ENCODE results near the gene PBLD. TPM values are rescaled to one million over a fixed set of nuclear protein-coding genes. Genes with fewer than 3 reads are reported as not detected.
"Not testable (repeated sequence)": the region's sequence is repeated elsewhere in the genome, so short reads cannot be mapped to it uniquely, and the experiment has no call there.

PBLD gene
- total RNA-seq, 3 donors from 2014 or later: 40.3 to 115 (median 67.2) TPM

DNA sequence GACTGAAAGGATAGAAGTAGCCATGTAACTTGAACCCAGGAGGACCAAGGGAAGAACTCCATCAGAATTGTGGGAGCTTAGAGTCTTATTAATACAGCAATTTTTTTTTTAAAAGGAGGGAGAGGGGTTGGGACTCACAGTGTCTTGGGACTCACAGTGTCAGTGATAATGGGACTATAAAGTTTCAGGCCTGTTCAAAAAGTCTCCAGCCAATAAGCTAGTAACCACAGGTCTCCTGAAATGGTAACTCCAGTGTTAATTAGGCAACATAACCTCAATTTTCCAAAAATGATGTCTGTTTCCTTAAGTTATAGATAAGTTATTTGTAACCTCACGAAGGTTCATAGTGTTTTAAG lies 3.2 kb downstream of the PBLD start:
- ATAC-seq (no peak), DNase-seq (no peak)
- Histone ChIP-seq H3K4me1 (ENCODE audit: low read depth) (peaks cover 28% of the 10 kb centered on the region), H3K9me3 (no peaks in the 10 kb centered on the region), H3K36me3 (ENCODE audit: low read depth) (no peaks in the 10 kb centered on the region), H3K4me3 (no peak overlapping the region)
- intact Hi-C loops (cut with DNase I, micrococcal nuclease): no loop called here
- TF ChIP-seq, protein P1, sequence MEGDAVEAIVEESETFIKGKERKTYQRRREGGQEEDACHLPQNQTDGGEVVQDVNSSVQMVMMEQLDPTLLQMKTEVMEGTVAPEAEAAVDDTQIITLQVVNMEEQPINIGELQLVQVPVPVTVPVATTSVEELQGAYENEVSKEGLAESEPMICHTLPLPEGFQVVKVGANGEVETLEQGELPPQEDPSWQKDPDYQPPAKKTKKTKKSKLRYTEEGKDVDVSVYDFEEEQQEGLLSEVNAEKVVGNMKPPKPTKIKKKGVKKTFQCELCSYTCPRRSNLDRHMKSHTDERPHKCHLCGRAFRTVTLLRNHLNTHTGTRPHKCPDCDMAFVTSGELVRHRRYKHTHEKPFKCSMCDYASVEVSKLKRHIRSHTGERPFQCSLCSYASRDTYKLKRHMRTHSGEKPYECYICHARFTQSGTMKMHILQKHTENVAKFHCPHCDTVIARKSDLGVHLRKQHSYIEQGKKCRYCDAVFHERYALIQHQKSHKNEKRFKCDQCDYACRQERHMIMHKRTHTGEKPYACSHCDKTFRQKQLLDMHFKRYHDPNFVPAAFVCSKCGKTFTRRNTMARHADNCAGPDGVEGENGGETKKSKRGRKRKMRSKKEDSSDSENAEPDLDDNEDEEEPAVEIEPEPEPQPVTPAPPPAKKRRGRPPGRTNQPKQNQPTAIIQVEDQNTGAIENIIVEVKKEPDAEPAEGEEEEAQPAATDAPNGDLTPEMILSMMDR (IDR thresholded peaks at IDR 0.05): no peak

DNA sequence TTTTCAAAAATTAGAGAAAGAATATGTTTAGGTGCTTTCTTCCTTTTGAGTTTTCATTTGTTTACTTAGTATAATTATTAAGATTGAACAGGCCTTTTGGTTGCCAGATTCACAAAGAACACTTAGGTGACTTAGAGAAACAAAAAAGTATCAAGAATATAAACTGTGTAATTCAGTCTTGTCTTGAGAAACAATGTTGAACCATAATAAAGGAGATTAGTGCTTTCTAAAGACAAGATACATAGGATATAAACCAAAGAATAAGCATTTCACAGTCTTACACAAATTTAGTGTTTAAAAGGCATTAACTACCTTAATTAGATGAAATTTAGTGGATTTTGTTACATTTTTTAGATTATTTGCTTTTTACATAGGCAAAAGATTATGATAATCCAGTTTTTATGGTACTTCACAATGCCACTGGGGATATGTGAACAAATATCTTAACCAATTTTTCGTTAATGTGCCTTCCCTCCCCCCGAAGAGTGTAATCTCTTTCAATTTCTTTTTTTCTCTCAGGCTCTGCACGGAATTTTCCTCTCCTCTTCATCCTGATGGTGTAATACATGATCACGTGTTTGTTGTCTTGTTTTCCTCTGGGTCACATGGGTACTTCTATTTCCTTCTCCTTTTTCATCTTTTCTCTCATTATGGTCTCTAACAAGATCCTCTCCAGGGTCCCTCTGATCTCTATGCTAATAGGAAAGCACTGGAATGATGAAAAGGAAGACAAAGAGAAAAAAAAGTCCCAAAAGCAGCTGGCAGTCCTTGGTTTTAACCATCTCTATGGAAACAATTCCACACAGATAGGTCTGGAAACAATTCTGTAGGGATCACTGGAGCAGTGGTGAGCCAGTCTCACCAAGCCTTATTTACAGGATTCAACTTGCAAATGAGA lies 4.6 kb downstream of the PBLD start:
- Histone ChIP-seq H3K36me3 (ENCODE audit: low read depth) (no peaks in the 10 kb centered on the region), H3K9me3 (no peaks in the 10 kb centered on the region), H3K4me1 (ENCODE audit: low read depth) (peaks cover 26% of the 10 kb centered on the region), H3K4me3 (no peak overlapping the region)
- ATAC-seq (no peak), DNase-seq (no peak)
- intact Hi-C loops (cut with DNase I, micrococcal nuclease): no loop called here
- TF ChIP-seq, protein P1 (IDR thresholded peaks at IDR 0.05): no peak

DNA sequence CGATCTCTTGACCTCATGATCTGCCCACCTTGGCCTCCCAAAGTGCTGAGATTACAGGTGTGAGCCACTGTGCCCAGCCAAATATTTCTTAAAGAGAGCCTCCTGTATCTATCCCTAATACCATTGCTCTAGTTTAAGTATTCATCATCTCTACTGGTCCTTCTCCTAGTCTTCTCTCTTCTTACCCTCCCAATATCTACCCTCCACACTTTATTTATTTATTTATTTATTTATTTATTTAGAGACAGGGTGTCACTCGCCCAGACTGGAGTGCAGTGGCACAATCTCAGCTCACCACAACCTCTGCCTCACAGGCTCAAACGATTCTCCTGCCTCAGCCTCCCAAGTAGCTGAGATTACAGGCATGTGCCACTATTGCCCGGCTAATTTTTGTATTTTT lies 8.3 kb downstream of the PBLD start:
- intact Hi-C loops (cut with DNase I, micrococcal nuclease): not testable (repeated sequence)

DNA sequence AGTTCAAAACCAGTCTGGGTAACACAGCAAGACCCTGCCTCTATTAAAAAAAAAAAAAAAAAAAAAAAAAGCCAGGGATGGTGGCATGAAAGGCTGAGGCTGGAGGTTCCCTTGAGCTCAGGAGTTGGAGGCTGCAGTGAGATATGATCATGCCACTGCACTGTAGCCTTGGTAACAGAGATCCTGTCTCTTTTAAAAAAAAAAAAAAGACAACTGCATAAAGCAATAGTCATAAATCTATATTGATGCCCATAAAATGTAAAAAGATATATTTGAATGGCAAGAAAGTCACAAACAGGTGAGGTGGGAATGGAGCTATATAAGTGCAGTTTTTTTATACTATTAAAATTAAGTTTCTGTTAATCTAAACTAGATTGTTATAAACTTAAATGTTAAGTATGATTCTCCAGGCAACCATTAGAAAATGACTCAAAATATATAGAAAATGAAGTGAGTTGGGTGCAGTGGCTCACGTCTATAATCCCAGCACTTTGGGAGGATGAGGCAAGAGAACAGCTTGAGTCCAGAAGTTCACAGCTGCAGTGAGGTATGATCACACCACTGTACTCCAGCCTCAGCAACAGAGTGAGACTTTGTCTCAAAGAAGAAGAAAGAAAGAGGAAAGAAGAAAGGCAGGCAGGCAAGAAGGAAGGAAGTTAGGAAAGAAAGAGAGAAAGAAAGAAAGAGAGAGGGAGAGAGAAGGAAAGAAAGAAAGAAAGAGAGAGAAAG lies 14.2 kb downstream of the PBLD start:
- ATAC-seq: peak; percentile 89
- H3K4me1 ChIP-seq (ENCODE audit: low read depth): no peaks in the 10 kb centered on the region

More for the DNA sequence above, 8.3 kb downstream of the PBLD start:
- peaks cover 15% of the 10 kb centered on the region for H3K4me1 ChIP-seq (ENCODE audit: low read depth)
- not testable (repeated sequence) for H3K9me3 ChIP-seq; ATAC-seq; H3K4me3 ChIP-seq; H3K36me3 ChIP-seq (ENCODE audit: low read depth); DNase-seq

DNA sequence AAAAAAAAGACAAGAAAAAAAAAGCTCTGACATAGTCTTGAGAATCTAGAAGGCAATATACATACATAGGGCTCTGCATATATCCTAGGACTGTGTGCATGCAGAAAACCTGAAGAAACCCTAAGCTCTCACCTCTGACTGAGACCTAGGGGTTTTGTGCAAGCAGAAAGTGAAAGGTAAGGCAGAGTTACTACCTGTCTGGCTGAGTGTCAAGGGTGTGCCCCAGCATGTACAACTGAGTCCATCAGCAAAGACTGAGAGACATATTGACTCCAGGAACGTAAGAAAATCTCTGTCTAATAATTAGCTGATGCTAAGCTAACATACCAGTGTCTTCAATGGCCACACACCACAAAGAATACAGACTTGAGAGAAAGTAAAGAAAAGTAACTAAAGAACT lies 17.1 kb downstream of the PBLD start:
- ATAC-seq (peak; percentile 70), DNase-seq (peak in 1 of 3 donors; percentile 75)
- Histone ChIP-seq H3K4me3 (no peak overlapping the region), H3K36me3 (ENCODE audit: low read depth) (no peaks in the 10 kb centered on the region), H3K4me1 (ENCODE audit: low read depth) (no peaks in the 10 kb centered on the region), H3K9me3 (peaks cover 6% of the 10 kb centered on the region)
- intact Hi-C loops (cut with DNase I, micrococcal nuclease): no loop called here
- TF ChIP-seq, protein P1 (IDR thresholded peaks at IDR 0.05): no peak

More for the DNA sequence above, 14.2 kb downstream of the PBLD start:
- H3K4me3 ChIP-seq: no peak overlapping the region
- intact Hi-C loops (cut with DNase I, micrococcal nuclease): no loop called here
- peaks cover 6% of the 10 kb centered on the region for H3K9me3 ChIP-seq
- no peaks in the 10 kb centered on the region for H3K36me3 ChIP-seq (ENCODE audit: low read depth)
- TF ChIP-seq, protein P1 (IDR thresholded peaks at IDR 0.05): no peak
- DNase-seq: peak in 1 of 3 donors; percentile 53

DNA sequence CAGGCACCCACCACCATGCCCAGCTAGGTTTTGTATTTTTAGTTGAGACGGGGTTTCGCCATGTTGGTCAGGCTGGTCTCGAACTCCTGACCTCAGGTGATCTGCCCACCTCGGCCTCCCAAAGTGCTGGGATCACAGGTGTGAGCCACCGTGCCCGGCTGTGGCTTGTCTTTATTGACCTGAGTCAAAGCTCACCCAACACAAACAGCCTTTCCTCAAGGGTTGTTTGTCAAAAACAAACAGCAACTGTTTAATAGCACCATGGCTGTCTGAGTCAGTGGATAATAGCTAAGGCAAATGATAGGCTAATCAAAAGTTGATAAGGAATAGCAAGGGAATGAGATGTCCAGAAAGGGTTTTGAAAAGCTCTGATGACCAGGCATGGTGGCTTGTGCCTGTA lies 17.8 kb downstream of the PBLD start:
- ATAC-seq: peak; percentile 41
- H3K9me3 ChIP-seq; H3K4me3 ChIP-seq; intact Hi-C loops (cut with DNase I, micrococcal nuclease); H3K4me1 ChIP-seq (ENCODE audit: low read depth); DNase-seq; H3K36me3 ChIP-seq (ENCODE audit: low read depth): not testable (repeated sequence)
